HG03066 (cell line): ENCODE measurements around the gene ARID1B.

Source experiments
- ATAC-seq: cut with Tn5 transposase; IDR thresholded peaks from one replicate; pipeline ENCODE4 v1.9.1; 2021; ENCODE audit warnings: low read depth; ENCODE audit not compliant: unreplicated experiment

The ARID1B gene

GRCh38 chr6:157089258-157089657 lies 312.1 kb downstream of the ARID1B start:
- ATAC-seq, result no peak

- no peak for ATAC-seq
Measured at GRCh38 chr6:157089851-157090250, 312.7 kb downstream of the ARID1B start.

GRCh38 chr6:157090736-157091135 lies 313.6 kb downstream of the ARID1B start:
- no peak for ATAC-seq

- ATAC-seq, result no peak
Measured at GRCh38 chr6:157091243-157091642, 314.1 kb downstream of the ARID1B start.

GRCh38 chr6:157091856-157092460 lies 314.8 kb downstream of the ARID1B start:
- no peak for ATAC-seq

GRCh38 chr6:157092736-157093135 lies 315.6 kb downstream of the ARID1B start:
- ATAC-seq, result no peak

GRCh38 chr6:157093536-157093935 lies 316.4 kb downstream of the ARID1B start:
- ATAC-seq, result no peak

- peak; percentile 93 for ATAC-seq
Measured at GRCh38 chr6:157094038-157094437, 316.9 kb downstream of the ARID1B start.

GRCh38 chr6:157095084-157095483 lies 317.9 kb downstream of the ARID1B start:
- ATAC-seq, result no peak

- ATAC-seq, result no peak
Measured at GRCh38 chr6:157095569-157095968, 318.4 kb downstream of the ARID1B start.

GRCh38 chr6:157096105-157096504 lies 318.9 kb downstream of the ARID1B start:
- ATAC-seq, result no peak

- ATAC-seq, result no peak
Measured at GRCh38 chr6:157096522-157096921, 319.3 kb downstream of the ARID1B start.

GRCh38 chr6:157097255-157097955 lies 320.2 kb downstream of the ARID1B start:
- ATAC-seq, result no peak

GRCh38 chr6:157098999-157099398 lies 321.8 kb downstream of the ARID1B start:
- no peak for ATAC-seq

- peak; percentile 99 for ATAC-seq
Measured at GRCh38 chr6:157099912-157100593, 322.9 kb downstream of the ARID1B start.

- no peak for ATAC-seq
Measured at GRCh38 chr6:157101166-157101565, 324.0 kb downstream of the ARID1B start.

- no peak for ATAC-seq
Measured at GRCh38 chr6:157104803-157105202, 327.6 kb downstream of the ARID1B start.

- ATAC-seq, result no peak
Measured at GRCh38 chr6:157106487-157106886, 329.3 kb downstream of the ARID1B start.

GRCh38 chr6:157107571-157107914 lies 330.4 kb downstream of the ARID1B start:
- ATAC-seq, result no peak

- no peak for ATAC-seq
Measured at GRCh38 chr6:157107915-157108651, 330.9 kb downstream of the ARID1B start.

- ATAC-seq, result no peak
Measured at GRCh38 chr6:157108923-157109322, 331.7 kb downstream of the ARID1B start.
